IMR-90 (cell line): ENCODE data around the gene DNAJC6. TPM values are rescaled to one million over a fixed set of nuclear protein-coding genes. Genes with fewer than 3 reads are reported as not detected.

Experiments
- ATAC-seq: fragments of 200-7000 bp; cut with Tn5 transposase; 2 replicates; pipeline ENCODE4 v1.9.1; 2020; ENCODE audit warnings: low read depth, mild to moderate bottlenecking, moderate library complexity
- BruUV-seq: library from RNA; stranded (reverse); fragments of 400-500 nt; replicated peaks from 2 replicates; lab custom pipeline; 2021; lab: Mats Ljungman, UMichigan
- CTCF ChIA-PET: fragments of 300-600 bp; formaldehyde crosslinking; extraction: SDS; loops from one replicate; lab custom pipeline; 2021; ENCODE audit warnings: antibody characterized with exemption; lab: Yijun Ruan, JAX
- POLR2A ChIA-PET: fragments of 300-600 bp; sonication (Branson Sonifier 250); formaldehyde crosslinking; loops from one replicate; lab custom pipeline; 2022; ENCODE audit warnings: antibody characterized with exemption; ENCODE audit not compliant: unreplicated experiment; lab: Charles Lee
- DNase-seq: peaks from one replicate; pipeline ENCODE4 v3.0.0; 2013
- H2AFZ ChIP-seq: replicated peaks from 2 replicates; pipeline ENCODE3; 2013; ENCODE audit warnings: low read length, mild to moderate bottlenecking; ENCODE audit not compliant: poor library complexity
- H2AK5ac ChIP-seq: 2 replicates; pipeline ENCODE4 v1.6.1; 2013; ENCODE audit warnings: low read depth, low read length, inconsistent platforms
- H2AK9ac ChIP-seq: replicated peaks from 2 replicates; pipeline ENCODE3; 2013; ENCODE audit warnings: mild to moderate bottlenecking, low read depth, low read length, moderate library complexity; ENCODE audit not compliant: poor library complexity
- H2BK120ac ChIP-seq: 2 replicates; pipeline ENCODE4 v1.6.1; 2013; ENCODE audit warnings: low read depth, low read length, inconsistent platforms
- H2BK15ac ChIP-seq: 3 replicates; pipeline ENCODE4 v1.6.1; 2013; ENCODE audit warnings: low read depth, low read length, inconsistent platforms
- H2BK20ac ChIP-seq: 2 replicates; pipeline ENCODE4 v1.6.1; 2013; ENCODE audit warnings: low read depth, mild to moderate bottlenecking, inconsistent platforms, low read length, moderate library complexity
- H2BK5ac ChIP-seq: 2 replicates; pipeline ENCODE4 v1.6.1; 2013; ENCODE audit warnings: mild to moderate bottlenecking, low read depth, low read length, inconsistent platforms; ENCODE audit not compliant: poor library complexity, severe bottlenecking
- H3K14ac ChIP-seq: replicated peaks from 2 replicates; pipeline ENCODE4 v1.6.1; 2013; ENCODE audit warnings: low read depth, low read length, inconsistent platforms
- H3K18ac ChIP-seq: 2 replicates; pipeline ENCODE4 v1.6.1; 2013; ENCODE audit warnings: low read depth, low read length, control low read depth
- H3K23ac ChIP-seq: 2 replicates; pipeline ENCODE4 v1.6.1; 2013; ENCODE audit warnings: low read depth, low read length, inconsistent platforms
- H3K27ac ChIP-seq: 2 replicates; pipeline ENCODE4 v1.5.1; 2013; ENCODE audit warnings: mild to moderate bottlenecking, control low read depth, low read length; ENCODE audit not compliant: insufficient read depth
- H3K27me3 ChIP-seq: 2 replicates; pipeline ENCODE4 v1.6.1; 2013; ENCODE audit warnings: low read length; ENCODE audit not compliant: control insufficient read depth, insufficient read depth
- H3K36me3 ChIP-seq: 2 replicates; pipeline ENCODE4 v1.6.1; 2013; ENCODE audit warnings: low read length, mixed read lengths; ENCODE audit not compliant: control insufficient read depth, insufficient read depth
- H3K4ac ChIP-seq: 2 replicates; pipeline ENCODE4 v1.6.1; 2013; ENCODE audit warnings: low read depth, low read length, inconsistent platforms
- H3K4me1 ChIP-seq: 2 replicates; pipeline ENCODE4 v1.6.1; 2013; ENCODE audit warnings: low read length, mixed read lengths; ENCODE audit not compliant: control insufficient read depth, insufficient read depth
- H3K4me2 ChIP-seq: 2 replicates; pipeline ENCODE4 v1.6.1; 2013; ENCODE audit warnings: low read depth, mild to moderate bottlenecking, control low read depth, low read length, moderate library complexity
- H3K4me3 ChIP-seq: 2 replicates; pipeline ENCODE4 v1.5.1; 2013; ENCODE audit warnings: low read depth, mild to moderate bottlenecking, control low read depth, low read length, moderate library complexity; ENCODE audit not compliant: insufficient read depth
- H3K56ac ChIP-seq: 2 replicates; pipeline ENCODE4 v1.6.1; 2013; ENCODE audit warnings: low read length, inconsistent platforms; ENCODE audit not compliant: insufficient read depth; ENCODE audit errors: extremely low read depth
- H3K79me1 ChIP-seq, 2 experiments: 2 replicates each; pipeline ENCODE4 v1.6.1; 2013; ENCODE audit warnings: low read length in 2 of 2, inconsistent platforms in 1 of 2, low read depth in 1 of 2
- H3K9ac ChIP-seq: 2 replicates; pipeline ENCODE4 v1.6.1; 2013; ENCODE audit warnings: low read depth, low read length, control low read depth
- H3K9me1 ChIP-seq: 2 replicates; pipeline ENCODE4 v1.6.1; 2013; ENCODE audit warnings: low read length, inconsistent platforms; ENCODE audit not compliant: insufficient read depth
- H3K9me3 ChIP-seq: 2 replicates; pipeline ENCODE4 v1.6.1; 2013; ENCODE audit warnings: low read length; ENCODE audit not compliant: control insufficient read depth, insufficient read depth
- H4K20me1 ChIP-seq: 2 replicates; pipeline ENCODE4 v1.6.1; 2013; ENCODE audit warnings: low read length, inconsistent platforms; ENCODE audit not compliant: insufficient read depth
- H4K5ac ChIP-seq: 2 replicates; pipeline ENCODE4 v1.6.1; 2013; ENCODE audit warnings: mild to moderate bottlenecking, low read depth, low read length, control low read depth
- H4K8ac ChIP-seq, 2 experiments: 2 replicates each; pipeline ENCODE4 v1.6.1; 2013; ENCODE audit warnings: low read depth in 2 of 2, low read length in 2 of 2, control low read depth in 1 of 2, inconsistent platforms in 1 of 2
- H4K91ac ChIP-seq: 2 replicates; pipeline ENCODE4 v1.6.1; 2013; ENCODE audit warnings: low read depth, low read length, inconsistent platforms; ENCODE audit not compliant: insufficient read depth
- BHLHE40 ChIP-seq: fragments of 150-350 bp; IDR thresholded peaks from 2 replicates; pipeline ENCODE4 v1.6.1; 2016; ENCODE audit warnings: mild to moderate bottlenecking, low read depth, low read length
- CEBPB ChIP-seq: IDR thresholded peaks from 2 replicates; pipeline ENCODE4 v1.6.1; 2012; ENCODE audit warnings: low read depth, low read length, improper control_type of control experiment
- CHD1 ChIP-seq: IDR thresholded peaks from 2 replicates; pipeline ENCODE4 v1.6.1; 2012; ENCODE audit warnings: low read depth, low read length, improper control_type of control experiment
- CTCF ChIP-seq: conservative IDR thresholded peaks from 2 replicates; pipeline ENCODE4 v1.5.1; 2012; ENCODE audit warnings: mild to moderate bottlenecking, low read depth, low read length, improper control_type of control experiment
- MAFK ChIP-seq: IDR thresholded peaks from 2 replicates; pipeline ENCODE4 v1.6.1; 2012; ENCODE audit warnings: low read depth, low read length, improper control_type of control experiment
- MAZ ChIP-seq: IDR thresholded peaks from 2 replicates; pipeline ENCODE4 v1.6.1; 2012; ENCODE audit warnings: low read depth, mild to moderate bottlenecking, low read length, improper control_type of control experiment, moderate library complexity, borderline replicate concordance
- MXI1 ChIP-seq: IDR thresholded peaks from 2 replicates; pipeline ENCODE4 v1.6.1; 2012; ENCODE audit warnings: low read depth, mild to moderate bottlenecking, low read length, moderate library complexity, borderline replicate concordance
- NFE2L2 ChIP-seq: fragments of 150-350 bp; IDR thresholded peaks from 2 replicates; pipeline ENCODE4 v1.6.1; 2016; ENCODE audit warnings: low read depth, mild to moderate bottlenecking, low read length
- POLR2A ChIP-seq: IDR thresholded peaks from 2 replicates; pipeline ENCODE4 v1.6.1; 2012; ENCODE audit warnings: mild to moderate bottlenecking, low read depth, low read length
- RAD21 ChIP-seq: IDR thresholded peaks from 2 replicates; pipeline ENCODE4 v1.6.1; 2012; ENCODE audit warnings: low read length, improper control_type of control experiment
- RCOR1 ChIP-seq: IDR thresholded peaks from 2 replicates; pipeline ENCODE4 v1.6.1; 2012; ENCODE audit warnings: mild to moderate bottlenecking, low read length, improper control_type of control experiment; ENCODE audit not compliant: insufficient replicate concordance
- RFX5 ChIP-seq: IDR thresholded peaks from 2 replicates; pipeline ENCODE4 v1.8.0; 2012; ENCODE audit warnings: low read depth, mild to moderate bottlenecking, low read length, moderate library complexity
- SMC3 ChIP-seq: fragments of 150-350 bp; IDR thresholded peaks from 2 replicates; pipeline ENCODE4 v1.6.1; 2016; ENCODE audit warnings: low read depth, mild to moderate bottlenecking, antibody characterized with exemption, low read length, moderate library complexity
- WGBS, 2 experiments: methylation state at CpG; one replicate each; pipeline versions ENCODE4 v1.1.5 to v1.1.7; 2013; ENCODE audit warnings: missing lambda C conversion rate in 2 of 2; ENCODE audit not compliant: insufficient read length in 1 of 2; ENCODE audit errors: extremely low coverage in 2 of 2; 5-methylcytosine and 5-hydroxymethylcytosine counted together
- dilution Hi-C: fragments of 300-500 bp; cut with HindIII; formaldehyde crosslinking; loops from one replicate; pipeline ENCODE4 v1.14.3; 2018; ENCODE audit warnings: low sequenced_read_pairs; ENCODE audit not compliant: unreplicated experiment
- in situ Hi-C: fragments of 300-500 bp; cut with MboI; formaldehyde crosslinking; loops from 3 replicates; pipeline ENCODE4 v1.14.3; 2019; ENCODE audit warnings: low sequenced_read_pairs, inconsistent platforms, mixed read lengths
- intact Hi-C: fragments of 100-400 bp; cut with micrococcal nuclease; formaldehyde crosslinking; loops from 2 replicates; pipeline ENCODE4 v1.10.0; 2022
- polyA plus RNA-seq, 3 experiments: library from polyadenylated mRNA; depleted of rRNA; stranded (reverse); fragments of >200 nt; gene quantifications; 2 replicates each; pipeline ENCODE4 v1.2.3, GENCODE V29; 2012; ENCODE audit warnings: low replicate concordance in 1 of 3
- total RNA-seq: library from RNA; depleted of rRNA; stranded (reverse); fragments of >200 nt; gene quantifications from 2 replicates; pipeline ENCODE4 v1.2.3, GENCODE V29; 2012
- TF ChIP-seq, protein P1 (sequence below): fragments of 150-350 bp; IDR thresholded peaks from 2 replicates; pipeline ENCODE4 v1.6.1; 2017; ENCODE audit warnings: mild to moderate bottlenecking, antibody characterized with exemption, low read length, low read depth

The DNAJC6 gene
- total and polyA plus RNA-seq, 2 of the 4 experiments (the other 2 are of a cell fraction) = 0.05 to 0.18 TPM

DNA sequence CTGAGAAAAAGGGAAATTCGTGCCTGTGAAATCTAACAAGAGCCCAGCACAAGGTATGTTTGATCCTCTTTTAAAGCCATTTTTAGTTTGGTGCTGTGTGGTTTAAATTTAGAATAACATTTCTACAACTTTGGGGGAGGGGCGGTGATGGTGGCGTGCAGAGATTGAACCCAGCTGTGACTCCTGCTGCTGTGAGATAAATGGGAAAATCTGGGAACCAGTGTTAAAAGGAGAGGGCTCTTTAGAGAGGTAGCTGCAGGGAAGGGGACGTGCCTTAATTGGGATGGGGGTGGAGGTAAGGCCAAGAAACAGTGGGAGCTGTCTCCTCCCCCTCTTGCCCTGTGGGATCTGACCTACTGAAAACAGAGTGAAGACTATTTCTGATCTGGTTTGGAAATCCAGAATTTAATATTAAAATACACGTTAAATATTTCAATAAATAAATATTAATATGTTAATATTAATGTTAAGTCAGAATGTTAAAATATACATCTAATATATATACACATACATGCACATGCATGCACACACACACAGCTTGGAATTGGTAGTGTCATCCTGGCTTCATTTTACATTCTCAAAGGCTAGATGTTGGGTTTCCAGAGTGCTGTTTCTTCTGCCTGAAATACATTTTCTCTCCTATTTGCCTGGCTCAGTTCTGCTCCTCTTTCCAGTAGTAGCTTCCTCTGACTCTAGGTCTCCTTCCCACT, 30.1 kb upstream of the DNAJC6 start:
- dilution Hi-C loops = no loop called here

More for the DNA sequence above, 30.1 kb upstream of the DNAJC6 start:
- Histone ChIP-seq H3K9ac (no peak overlapping the region), H3K56ac (no peak overlapping the region), H4K5ac (no peak overlapping the region), H3K27me3 (peaks cover 5% of the 10 kb centered on the region), H3K4me1 (no peaks in the 10 kb centered on the region), H3K79me1 (no peaks in the 10 kb centered on the region), H2BK5ac (no peak overlapping the region), H3K14ac (no peak overlapping the region), H2BK20ac (no peak overlapping the region), H2AFZ (no peak overlapping the region), H3K36me3 (no peaks in the 10 kb centered on the region), H3K23ac (no peak overlapping the region), H3K18ac (no peak overlapping the region), H2BK120ac (no peak overlapping the region), H3K4me2 (no peak overlapping the region), H3K9me1 (no peaks in the 10 kb centered on the region), H4K20me1 (no peaks in the 10 kb centered on the region), H3K27ac (no peak overlapping the region), H3K4me3 (no peak overlapping the region), H3K4ac (no peak overlapping the region), H4K8ac (no peak overlapping the region), H4K91ac (no peak overlapping the region), H2AK9ac (no peak overlapping the region), H2BK15ac (no peak overlapping the region), H3K9me3 (no peaks in the 10 kb centered on the region), H2AK5ac (no peak overlapping the region)
- TF ChIP-seq RAD21 (no peak), SMC3 (no peak), RFX5 (no peak), NFE2L2 (no peak), MAFK (no peak), MAZ (no peak), POLR2A (no peak), MXI1 (no peak), RCOR1 (no peak), CHD1 (no peak), CEBPB (no peak), BHLHE40 (no peak), CTCF (no peak)
- TF ChIP-seq, protein P1, sequence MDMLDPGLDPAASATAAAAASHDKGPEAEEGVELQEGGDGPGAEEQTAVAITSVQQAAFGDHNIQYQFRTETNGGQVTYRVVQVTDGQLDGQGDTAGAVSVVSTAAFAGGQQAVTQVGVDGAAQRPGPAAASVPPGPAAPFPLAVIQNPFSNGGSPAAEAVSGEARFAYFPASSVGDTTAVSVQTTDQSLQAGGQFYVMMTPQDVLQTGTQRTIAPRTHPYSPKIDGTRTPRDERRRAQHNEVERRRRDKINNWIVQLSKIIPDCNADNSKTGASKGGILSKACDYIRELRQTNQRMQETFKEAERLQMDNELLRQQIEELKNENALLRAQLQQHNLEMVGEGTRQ = no peak
- in situ Hi-C loops = no loop called here
- DNase-seq (no peak), ATAC-seq (no peak)
- ChIA-PET POLR2A (interaction anchor here (0.6 kb wide), 1 partner anchor 1379 kb away, joined by 3 read pairs; no protein-coding TSS in a partner anchor), CTCF (no interaction called here)
- no TSS peak for BruUV-seq
- WGBS, 2 experiments = no CpG with 5 or more reads among the region's 5 CpGs
- intact Hi-C loops = no loop called here
